ENCODE results near the gene ATG4B.

Gene ATG4B

DNA sequence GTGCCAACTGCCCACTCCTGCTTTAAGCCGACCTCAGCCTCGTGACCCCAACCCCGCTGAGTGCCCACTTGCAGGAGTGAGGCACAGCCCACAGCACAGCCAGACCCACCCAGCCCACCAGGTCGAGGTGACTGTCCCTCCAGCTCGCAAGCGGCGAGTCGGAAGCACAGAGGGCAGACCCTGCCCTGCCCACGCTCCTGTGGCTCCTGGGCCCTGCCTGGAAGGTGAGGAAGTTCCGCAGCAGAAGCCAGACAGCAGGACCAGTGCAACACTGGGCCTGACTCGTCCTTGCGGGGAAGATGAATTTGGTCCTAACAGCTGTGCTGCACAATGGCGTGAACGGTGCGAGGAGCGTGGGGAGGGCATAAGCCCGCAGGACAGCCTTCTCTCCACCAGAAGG is 39.2 kb downstream of the ATG4B start:
- TF ChIP-seq GATA2 (IDR thresholded peaks at IDR 0.05; ENCODE audit: low read depth, low read length) (no peak), GATA3 (IDR thresholded peaks at IDR 0.05; ENCODE audit: low read depth, low read length) (no peak)

DNA sequence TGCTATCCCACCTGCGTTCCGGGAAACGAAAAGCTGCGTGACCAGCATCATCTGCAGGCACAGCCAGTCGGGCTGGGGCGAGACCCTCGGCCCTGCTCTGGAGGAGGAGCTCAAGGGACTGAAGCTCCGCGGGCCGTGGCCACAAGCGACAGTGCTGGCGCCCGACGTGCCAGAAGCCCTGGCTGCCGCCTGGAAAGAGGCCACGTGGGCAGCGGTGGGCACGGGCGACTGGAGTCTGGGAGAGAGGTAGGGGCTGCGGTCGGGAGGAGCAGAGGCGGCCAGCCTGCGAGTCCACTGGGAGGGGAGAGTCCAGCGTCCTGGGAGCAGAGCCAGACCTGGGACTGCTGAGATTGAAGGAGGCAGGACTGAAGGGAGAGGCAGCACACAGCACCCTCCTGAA is 39.9 kb downstream of the ATG4B start:
- TF ChIP-seq GATA2 (IDR thresholded peaks at IDR 0.05; ENCODE audit: low read depth, low read length) (no peak), GATA3 (IDR thresholded peaks at IDR 0.05; ENCODE audit: low read depth, low read length) (no peak)

DNA sequence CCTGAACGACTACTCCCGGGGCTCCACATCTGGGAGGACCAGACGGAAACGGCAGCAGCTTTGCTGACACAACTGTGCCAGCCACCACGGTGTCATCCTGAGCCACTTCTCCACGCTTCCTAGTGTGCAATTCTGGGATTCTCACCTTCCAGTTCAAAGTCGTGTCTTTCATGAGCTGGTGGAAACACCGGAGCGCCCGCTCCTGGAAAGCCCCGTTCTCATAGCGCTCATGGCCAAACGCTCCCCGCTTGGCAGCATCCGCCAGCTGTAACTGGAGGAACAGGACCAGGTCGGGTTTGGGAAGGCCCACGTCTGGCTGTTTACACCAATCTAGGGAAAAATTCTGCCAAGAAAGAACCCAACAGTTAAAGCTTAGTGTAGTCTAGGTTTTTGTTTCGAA is 40.8 kb downstream of the ATG4B start:
- TF ChIP-seq GATA2 (IDR thresholded peaks at IDR 0.05; ENCODE audit: low read depth, low read length): no peak

DNA sequence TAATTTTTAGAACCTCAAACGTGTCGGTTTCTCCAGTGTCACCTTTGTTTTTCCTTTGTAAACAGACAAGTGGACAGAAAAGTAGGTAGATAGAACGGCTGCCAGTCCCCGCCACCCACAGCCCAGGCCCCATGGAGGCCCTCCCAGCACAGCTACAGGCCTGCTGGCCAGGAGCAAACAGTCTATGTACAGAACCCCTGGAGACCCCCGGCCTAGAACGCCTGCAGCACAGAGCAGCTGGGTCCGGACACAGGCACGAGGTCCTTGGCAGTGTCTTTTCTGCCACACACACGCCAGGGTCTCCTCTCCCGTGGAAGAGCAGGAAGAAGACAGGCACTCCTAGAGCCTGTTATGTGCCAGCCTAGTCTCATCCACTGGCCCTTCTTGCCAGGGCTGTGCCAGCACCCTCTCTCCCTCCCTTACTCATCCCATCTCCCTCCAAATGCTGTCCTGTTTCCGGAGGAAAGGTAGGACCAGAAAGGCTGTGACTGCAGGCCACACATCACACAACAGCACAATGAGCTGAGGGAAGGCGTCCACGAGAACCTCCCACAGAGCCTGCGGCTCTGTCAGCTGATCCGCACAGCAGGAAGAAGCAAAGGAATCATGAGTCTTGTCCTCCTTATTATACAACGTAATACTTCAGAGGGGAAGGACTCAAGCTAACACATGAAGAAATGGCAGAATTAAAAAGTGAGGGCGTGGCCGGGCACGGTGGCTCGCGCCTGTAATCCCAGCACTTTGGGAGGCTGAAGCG is 41.5 kb downstream of the ATG4B start:
- TF ChIP-seq GATA2 (IDR thresholded peaks at IDR 0.05; ENCODE audit: low read depth, low read length) (no peak), GATA3 (IDR thresholded peaks at IDR 0.05; ENCODE audit: low read depth, low read length) (no peak)

DNA sequence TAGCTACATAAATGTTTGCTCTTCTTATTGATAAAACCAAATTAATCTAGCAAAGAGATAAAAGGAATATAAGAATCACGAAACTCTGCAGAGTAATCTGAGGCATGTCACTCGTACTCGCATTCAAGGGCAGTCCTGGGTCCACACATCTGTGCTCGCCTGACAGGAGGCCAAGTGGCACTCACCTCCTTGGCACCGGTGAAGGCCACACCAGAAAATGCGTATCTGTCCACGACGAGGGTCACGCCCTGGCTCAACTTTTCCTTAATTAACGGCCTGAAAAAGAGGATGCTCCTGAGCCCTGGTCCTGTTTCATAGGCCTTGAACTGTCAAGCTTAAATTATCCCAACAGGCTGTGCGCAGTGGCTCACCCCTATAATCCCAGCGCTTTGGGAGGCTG is 42.6 kb downstream of the ATG4B start:
- TF ChIP-seq GATA3 (IDR thresholded peaks at IDR 0.05; ENCODE audit: low read depth, low read length) (no peak), GATA2 (IDR thresholded peaks at IDR 0.05; ENCODE audit: low read depth, low read length) (no peak)

DNA sequence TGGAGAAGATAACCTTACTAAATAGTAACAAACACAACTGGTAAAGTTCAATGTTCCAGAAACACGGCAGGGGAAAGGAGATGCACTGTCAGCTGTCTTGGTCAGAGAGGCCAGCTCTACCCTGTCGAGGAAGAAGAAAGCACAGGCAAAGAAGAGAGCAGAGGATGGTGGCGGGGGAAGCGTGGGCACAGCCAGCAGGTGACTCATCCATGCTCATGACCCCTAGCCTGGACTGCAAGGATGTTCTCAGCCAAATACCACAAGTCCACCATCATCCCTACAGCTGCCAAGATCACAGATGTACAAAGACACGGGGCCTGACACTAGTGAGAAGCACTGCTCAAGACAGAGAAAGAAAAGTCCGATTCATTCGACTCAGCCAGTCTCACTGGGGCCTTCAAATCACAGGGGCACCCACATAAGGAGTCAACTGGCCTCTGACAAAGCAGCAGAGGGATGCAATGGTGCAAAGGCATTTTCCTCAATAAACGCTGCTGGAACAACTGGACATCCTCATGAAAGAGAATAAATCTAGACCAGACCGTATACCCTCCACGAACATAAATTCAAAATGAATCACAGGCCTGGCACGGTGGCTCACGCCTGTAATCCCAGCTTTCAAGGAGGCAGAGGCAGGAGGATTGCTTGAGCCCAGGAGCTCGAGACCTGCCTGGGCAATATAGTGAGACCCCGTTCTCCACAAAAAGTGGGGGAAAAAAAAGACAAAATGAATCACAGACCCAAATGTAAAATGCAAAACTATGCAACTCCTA is 43.5 kb downstream of the ATG4B start:
- TF ChIP-seq GATA2 (IDR thresholded peaks at IDR 0.05; ENCODE audit: low read depth, low read length): no peak
- no peak for TF ChIP-seq GATA3 (IDR thresholded peaks at IDR 0.05; ENCODE audit: low read depth, low read length)

DNA sequence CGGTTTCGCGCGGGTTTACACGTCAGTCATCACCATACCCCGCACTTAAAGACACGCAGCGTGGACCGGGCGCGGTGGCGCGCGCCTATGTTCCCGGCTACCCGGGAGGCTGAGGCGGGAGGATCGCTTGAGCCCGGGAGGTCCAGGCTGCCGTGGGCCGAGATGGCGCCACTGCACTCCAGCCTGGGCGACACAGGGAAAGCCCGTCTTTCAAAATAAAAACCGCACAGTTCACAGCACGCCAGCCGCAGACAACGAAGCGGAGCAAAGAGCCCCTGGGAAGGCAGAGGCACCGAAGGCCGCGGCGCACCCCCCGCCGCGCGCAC is 48.8 kb downstream of the ATG4B start:
- TF ChIP-seq GATA3 (IDR thresholded peaks at IDR 0.05; ENCODE audit: low read depth, low read length) (no peak), GATA2 (IDR thresholded peaks at IDR 0.05; ENCODE audit: low read depth, low read length) (no peak)

DNA sequence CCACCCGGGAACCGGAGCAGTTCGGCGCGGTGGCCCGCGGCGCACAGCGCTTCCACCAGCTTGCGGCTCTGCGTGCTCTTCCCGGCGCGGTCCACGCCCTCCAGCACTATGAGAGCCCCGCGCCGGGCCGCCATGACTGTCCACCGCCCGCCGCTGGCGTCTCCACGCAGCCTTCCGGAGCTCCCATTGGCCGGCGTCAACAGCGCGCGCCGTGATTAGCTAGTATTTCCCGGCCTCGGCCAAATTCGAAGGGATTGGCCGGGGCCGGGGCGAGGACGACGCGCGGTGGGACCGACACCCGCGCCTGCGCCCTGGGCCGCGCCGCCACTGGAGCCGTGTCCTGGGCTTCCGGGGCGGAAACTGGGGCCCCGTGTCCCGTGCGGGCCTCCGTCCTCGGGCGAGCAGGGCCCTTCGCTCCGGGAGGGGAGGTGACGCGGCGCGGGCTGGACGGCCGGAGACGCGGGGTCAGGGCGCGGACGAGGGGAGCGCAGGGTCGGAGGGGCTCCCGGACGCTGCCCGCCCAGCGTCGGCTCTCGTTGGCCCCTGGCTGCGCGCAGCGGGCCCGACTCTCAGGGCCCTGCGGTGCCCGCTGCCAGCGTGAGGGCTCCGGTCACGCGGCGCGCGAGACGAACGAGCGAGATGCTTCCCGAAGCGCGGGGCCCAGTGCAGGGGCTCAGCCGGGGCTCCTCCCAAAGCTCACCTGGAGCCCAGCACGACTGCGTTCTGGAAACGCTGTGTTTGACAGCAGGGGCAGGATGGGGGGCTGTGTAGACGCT is 49.3 kb downstream of the ATG4B start, which contains the start of gene DTYMK:
DTYMK (minus strand) TSS at position 166 of the 776 bp plus-strand sequence; CDS start at position 134, 32 bp downstream.
- TF ChIP-seq GATA3 (IDR thresholded peaks at IDR 0.05; ENCODE audit: low read depth, low read length) (no peak), GATA2 (IDR thresholded peaks at IDR 0.05; ENCODE audit: low read depth, low read length) (no peak)

DNA sequence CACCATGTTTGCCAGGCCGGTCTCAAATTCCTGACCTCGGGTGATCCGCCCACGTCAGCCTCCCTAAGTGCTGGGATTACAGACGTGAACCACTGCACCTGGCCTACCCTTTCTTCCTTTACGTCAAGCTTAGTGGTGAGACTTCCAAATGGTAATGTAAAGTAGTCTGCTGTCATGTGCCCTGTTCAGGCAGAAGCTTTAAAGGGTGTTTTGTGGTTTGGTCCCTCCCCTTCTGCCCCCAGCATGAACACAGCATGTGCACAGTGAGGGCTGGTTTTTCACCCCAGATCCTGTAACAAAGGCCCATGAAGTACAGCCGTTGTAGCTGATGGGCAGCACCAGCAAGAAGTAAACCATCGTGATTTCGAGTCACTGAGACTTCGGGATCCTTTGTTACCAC is 51.8 kb downstream of the ATG4B start:
- no peak for TF ChIP-seq GATA3 (IDR thresholded peaks at IDR 0.05; ENCODE audit: low read depth, low read length)
- no peak for TF ChIP-seq GATA2 (IDR thresholded peaks at IDR 0.05; ENCODE audit: low read depth, low read length)

DNA sequence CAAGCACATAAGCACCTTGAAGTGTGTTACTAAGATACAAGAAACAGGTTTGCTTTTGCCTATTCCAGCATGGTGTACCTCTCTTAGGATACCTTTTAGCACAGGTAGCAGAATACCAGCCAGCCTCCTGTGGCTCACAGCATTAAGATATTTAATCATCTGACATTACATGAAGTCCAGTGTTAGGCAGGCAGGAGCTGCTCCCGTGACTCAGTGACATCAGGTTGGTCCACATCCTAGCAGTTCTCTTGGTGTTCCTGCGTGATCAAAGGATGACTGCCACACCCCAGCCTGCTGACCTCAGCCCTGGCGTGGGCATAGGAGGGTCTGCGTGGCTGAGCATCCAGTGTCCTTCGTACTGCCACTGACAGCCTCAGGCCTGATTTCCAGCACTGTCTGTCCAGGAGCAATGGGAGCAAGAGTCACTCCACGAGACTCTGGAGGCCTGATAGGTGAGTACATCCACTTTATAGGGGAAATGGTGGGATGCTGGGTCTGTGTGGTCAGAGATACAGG is 52.8 kb downstream of the ATG4B start:
- TF ChIP-seq GATA3 (IDR thresholded peaks at IDR 0.05; ENCODE audit: low read depth, low read length) (no peak), GATA2 (IDR thresholded peaks at IDR 0.05; ENCODE audit: low read depth, low read length) (no peak)

DNA sequence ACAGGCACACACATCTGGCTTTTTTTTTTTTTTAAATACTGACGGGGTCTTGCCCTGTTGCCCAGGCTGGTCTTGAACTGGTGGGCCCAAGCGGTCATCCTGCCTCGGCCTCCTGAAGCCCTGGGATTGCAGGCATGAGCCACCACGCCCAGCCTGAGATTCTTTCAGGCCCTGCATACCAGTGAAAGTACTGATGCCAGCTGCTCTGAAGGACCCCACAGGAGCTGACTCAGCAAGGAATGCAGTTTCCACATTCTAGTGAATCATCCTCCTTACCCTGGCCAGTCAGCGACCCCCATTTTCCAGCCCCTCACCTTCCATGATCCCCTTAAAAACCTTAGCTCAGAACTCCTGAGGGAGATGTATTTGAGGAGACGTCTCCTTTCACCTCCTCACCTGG is 55.0 kb downstream of the ATG4B start:
- TF ChIP-seq GATA3 (IDR thresholded peaks at IDR 0.05; ENCODE audit: low read depth, low read length): no peak
- TF ChIP-seq GATA2 (IDR thresholded peaks at IDR 0.05; ENCODE audit: low read depth, low read length): no peak

DNA sequence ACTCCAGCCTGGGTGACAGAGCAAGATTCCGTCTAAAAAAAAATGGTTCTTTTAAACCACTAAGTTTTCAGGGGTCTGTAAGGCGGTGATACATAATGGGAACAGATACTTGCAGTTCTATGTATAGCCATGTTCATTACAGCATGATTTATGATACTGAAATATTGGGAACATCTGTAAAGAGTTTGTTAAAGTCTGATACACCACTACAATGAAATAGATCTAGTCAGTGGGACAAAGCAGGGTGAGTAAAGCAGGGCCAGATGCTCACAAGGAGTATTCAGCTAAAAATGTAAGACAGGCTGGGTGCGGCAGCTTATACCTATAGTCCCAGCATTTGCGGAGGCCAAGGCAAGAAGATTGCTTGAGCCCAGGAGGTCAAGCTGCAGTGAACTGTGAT is 58.2 kb downstream of the ATG4B start:
- no peak for TF ChIP-seq GATA2 (IDR thresholded peaks at IDR 0.05; ENCODE audit: low read depth, low read length)
- TF ChIP-seq GATA3 (IDR thresholded peaks at IDR 0.05; ENCODE audit: low read depth, low read length): no peak

DNA sequence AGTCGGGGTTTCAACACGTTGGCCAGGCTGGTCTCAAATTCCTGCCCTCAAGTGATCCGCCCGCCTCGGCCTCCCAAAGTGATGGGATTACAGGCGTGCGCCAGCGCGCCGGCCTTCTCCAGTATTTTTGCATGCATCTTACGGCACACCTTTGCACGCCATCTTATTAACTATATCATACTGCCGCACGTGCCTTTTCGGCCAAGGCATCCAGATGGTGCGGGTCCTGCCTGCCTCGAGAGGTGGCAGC is 63.6 kb downstream of the ATG4B start:
- TF ChIP-seq GATA3 (IDR thresholded peaks at IDR 0.05; ENCODE audit: low read depth, low read length) (no peak), GATA2 (IDR thresholded peaks at IDR 0.05; ENCODE audit: low read depth, low read length) (no peak)

DNA sequence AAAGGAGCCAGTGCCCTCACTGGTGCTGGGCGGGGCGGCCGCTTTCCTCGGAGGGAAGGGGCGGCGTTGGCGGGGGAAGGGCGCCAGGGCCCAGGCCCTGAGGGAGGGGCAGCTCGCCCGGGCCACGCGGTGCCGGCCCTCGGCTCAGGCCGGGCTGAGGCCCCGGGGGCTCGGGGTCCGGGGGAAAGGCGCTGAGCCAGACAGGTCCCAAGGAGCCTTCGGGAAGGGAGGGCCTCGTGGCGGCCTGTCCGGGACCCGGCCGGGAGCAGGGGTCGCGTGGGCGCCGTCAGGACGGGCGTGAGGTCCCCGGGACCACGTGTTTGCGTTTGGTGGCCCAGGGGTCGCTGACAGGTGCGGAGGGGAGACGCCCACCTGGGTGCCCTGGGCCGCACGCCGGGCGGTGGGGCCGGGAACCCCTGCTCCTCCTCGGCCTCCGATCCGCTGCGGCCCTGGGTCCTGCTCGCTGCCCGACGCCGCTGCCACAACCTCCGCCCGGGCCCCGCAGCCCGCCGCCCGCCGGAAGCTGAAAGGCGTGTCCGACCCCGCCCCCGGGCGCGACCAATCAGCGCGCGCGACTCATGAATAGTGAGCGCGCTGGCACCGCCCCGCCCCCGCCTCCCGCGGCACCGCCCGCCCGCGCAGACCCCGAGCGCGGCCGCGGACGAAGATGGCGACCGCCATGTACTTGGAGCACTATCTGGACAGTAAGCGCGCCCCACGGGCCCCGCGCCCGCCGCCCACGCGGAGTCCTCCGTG is 64.1 kb downstream of the ATG4B start, which contains the start of gene ING5:
ING5 (plus strand) TSS at position 641 of the 756 bp plus-strand sequence; CDS start at position 668, 27 bp downstream.
- no peak for TF ChIP-seq GATA3 (IDR thresholded peaks at IDR 0.05; ENCODE audit: low read depth, low read length)
- no peak for TF ChIP-seq GATA2 (IDR thresholded peaks at IDR 0.05; ENCODE audit: low read depth, low read length)

All from SH-SY5Y (cell line).